HG02759 (cell line): ENCODE measurements around the gene TLCD3A.
"Not testable (repeated sequence)": the region's sequence is repeated elsewhere in the genome, so short reads cannot be mapped to it uniquely, and the experiment has no call there.

Experiments used
- ATAC-seq: cut with Tn5 transposase; IDR thresholded peaks from one replicate; pipeline ENCODE4 v1.9.1; 2021; ENCODE audit warnings: mild to moderate bottlenecking, moderate library complexity; ENCODE audit not compliant: unreplicated experiment

The TLCD3A gene

GRCh38 chr17:746783-747629 lies 14.6 kb downstream of the TLCD3A start:
- no peak for ATAC-seq

- ATAC-seq: not testable (repeated sequence)
Observed at GRCh38 chr17:748604-749003, 16.2 kb downstream of the TLCD3A start.

- ATAC-seq: not testable (repeated sequence)
Observed at GRCh38 chr17:749359-749758, 17.0 kb downstream of the TLCD3A start.

- no peak for ATAC-seq
Observed at GRCh38 chr17:750431-751037, 18.1 kb downstream of the TLCD3A start.

- ATAC-seq: peak; percentile 43
Observed at GRCh38 chr17:751269-752001, 19.0 kb downstream of the TLCD3A start.

- peak; percentile 91 for ATAC-seq
Observed at GRCh38 chr17:752002-752619, 19.7 kb downstream of the TLCD3A start, which contains the start of gene GEMIN4. TSS of gene GEMIN4 (minus strand) at chr17:752264. CDS start at chr17:752142, 122 bp downstream.

- ATAC-seq: peak; percentile 5
Observed at GRCh38 chr17:752620-753219, 20.3 kb downstream of the TLCD3A start.

- no peak for ATAC-seq
Observed at GRCh38 chr17:753418-753817, 21.0 kb downstream of the TLCD3A start.

GRCh38 chr17:755319-755961 lies 23.0 kb downstream of the TLCD3A start:
- ATAC-seq: not testable (repeated sequence)

- not testable (repeated sequence) for ATAC-seq
Observed at GRCh38 chr17:756010-756567, 23.7 kb downstream of the TLCD3A start.

- ATAC-seq: no peak
Observed at GRCh38 chr17:759964-760363, 27.6 kb downstream of the TLCD3A start.

- ATAC-seq: no peak
Observed at GRCh38 chr17:760371-760770, 28.0 kb downstream of the TLCD3A start.

- ATAC-seq: no peak
Observed at GRCh38 chr17:767076-767475, 34.7 kb downstream of the TLCD3A start.

- ATAC-seq: no peak
Observed at GRCh38 chr17:773016-773415, 40.6 kb downstream of the TLCD3A start.

- no peak for ATAC-seq
Observed at GRCh38 chr17:773467-774312, 41.3 kb downstream of the TLCD3A start.

- no peak for ATAC-seq
Observed at GRCh38 chr17:774313-774584, 41.9 kb downstream of the TLCD3A start.

- ATAC-seq: no peak
Observed at GRCh38 chr17:778096-778495, 45.7 kb downstream of the TLCD3A start.

GRCh38 chr17:781805-782731 lies 49.7 kb downstream of the TLCD3A start, which contains the start of the genes GLOD4 and MRM3:
TSS of gene GLOD4 (minus strand) at chr17:782280. CDS start at chr17:782255, 25 bp downstream.
TSS of gene MRM3 (plus strand) at chr17:782353. CDS start at chr17:782379, 26 bp downstream.
- peak; percentile 94 for ATAC-seq
